ENCODE measurements around the gene XAGE1B.
"Not testable (repeated sequence)": the region's sequence is repeated elsewhere in the genome, so short reads cannot be mapped to it uniquely, and the experiment has no call there.

Gene XAGE1B

GRCh38 chrX:52516987-52517325 lies at the start of gene XAGE1B:
Gene XAGE1B, minus strand, starts transcription at chrX:52517063. Its CDS starts 1,536 bp downstream, at chrX:52515527.
- not testable (repeated sequence) for H3K4me1 ChIP-seq (ENCODE audit: insufficient read depth, low read length); H3K4me2 ChIP-seq (ENCODE audit: insufficient read depth, low read length); ATAC-seq (ENCODE audit: insufficient read depth, low read depth)

DNA sequence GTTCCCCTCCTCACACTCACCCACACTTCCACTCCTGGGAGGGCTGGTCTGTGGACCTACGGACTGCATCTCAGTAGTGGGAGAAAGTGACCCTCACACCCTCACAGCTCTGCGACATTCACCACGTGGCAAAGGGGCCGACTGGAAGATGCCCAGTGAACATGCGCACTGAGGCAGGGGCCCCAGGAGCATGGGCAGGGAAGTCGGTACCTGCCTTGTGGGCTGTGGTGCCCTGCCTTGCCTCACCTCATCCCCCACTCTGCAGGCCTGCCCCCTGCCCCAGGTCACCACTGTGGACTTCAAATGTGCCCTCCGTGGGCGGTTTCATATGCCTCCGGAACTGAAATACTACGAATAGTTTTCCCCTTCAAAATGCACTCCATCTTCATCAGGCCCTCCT lies 46.2 kb upstream of the XAGE1B start:
- Histone ChIP-seq H3K27me3 (ENCODE audit: insufficient read depth, low read length, poor library complexity) (no peaks in the 10 kb centered on the region), H3K4me2 (ENCODE audit: insufficient read depth, low read length) (no peak overlapping the region), H2AFZ (ENCODE audit: low read depth, low read length) (no peak overlapping the region), H3K79me2 (ENCODE audit: insufficient read depth, low read length) (no peaks in the 10 kb centered on the region), H3K9ac (ENCODE audit: low read depth, low read length) (no peak overlapping the region), H3K36me3 (ENCODE audit: insufficient read depth, low read length) (no peaks in the 10 kb centered on the region), H3K9me3 (ENCODE audit: insufficient read depth, low read length, severe bottlenecking) (no peaks in the 10 kb centered on the region), H4K20me1 (ENCODE audit: insufficient read depth, low read length) (no peaks in the 10 kb centered on the region), H3K4me1 (ENCODE audit: insufficient read depth, low read length) (no peaks in the 10 kb centered on the region), H3K4me3 (ENCODE audit: low read depth in 1 of 2, low read length in 2 of 2) (no peak overlapping the region), H3K27ac (ENCODE audit: low read length) (no peak overlapping the region)
- DNase-seq = no peak
- TF ChIP-seq, protein P1, sequence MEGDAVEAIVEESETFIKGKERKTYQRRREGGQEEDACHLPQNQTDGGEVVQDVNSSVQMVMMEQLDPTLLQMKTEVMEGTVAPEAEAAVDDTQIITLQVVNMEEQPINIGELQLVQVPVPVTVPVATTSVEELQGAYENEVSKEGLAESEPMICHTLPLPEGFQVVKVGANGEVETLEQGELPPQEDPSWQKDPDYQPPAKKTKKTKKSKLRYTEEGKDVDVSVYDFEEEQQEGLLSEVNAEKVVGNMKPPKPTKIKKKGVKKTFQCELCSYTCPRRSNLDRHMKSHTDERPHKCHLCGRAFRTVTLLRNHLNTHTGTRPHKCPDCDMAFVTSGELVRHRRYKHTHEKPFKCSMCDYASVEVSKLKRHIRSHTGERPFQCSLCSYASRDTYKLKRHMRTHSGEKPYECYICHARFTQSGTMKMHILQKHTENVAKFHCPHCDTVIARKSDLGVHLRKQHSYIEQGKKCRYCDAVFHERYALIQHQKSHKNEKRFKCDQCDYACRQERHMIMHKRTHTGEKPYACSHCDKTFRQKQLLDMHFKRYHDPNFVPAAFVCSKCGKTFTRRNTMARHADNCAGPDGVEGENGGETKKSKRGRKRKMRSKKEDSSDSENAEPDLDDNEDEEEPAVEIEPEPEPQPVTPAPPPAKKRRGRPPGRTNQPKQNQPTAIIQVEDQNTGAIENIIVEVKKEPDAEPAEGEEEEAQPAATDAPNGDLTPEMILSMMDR (IDR thresholded peaks at IDR 0.05; ENCODE audit: borderline replicate concordance, extremely low read depth, low read length, poor library complexity, severe bottlenecking) = no peak
- no peak for TF ChIP-seq EZH2 (IDR thresholded peaks at IDR 0.05; ENCODE audit: borderline replicate concordance, low read depth, low read length, severe bottlenecking)
- ATAC-seq (ENCODE audit: insufficient read depth, low read depth) = no peak

More at GRCh38 chrX:52516987-52517325, at the start of gene XAGE1B:
- not testable (repeated sequence) for H3K9me3 ChIP-seq (ENCODE audit: insufficient read depth, low read length, severe bottlenecking); H3K27me3 ChIP-seq (ENCODE audit: insufficient read depth, low read length, poor library complexity); H3K4me3 ChIP-seq (ENCODE audit: low read depth in 1 of 2, low read length in 2 of 2); H3K27ac ChIP-seq (ENCODE audit: low read length); H3K79me2 ChIP-seq (ENCODE audit: insufficient read depth, low read length); DNase-seq; H3K36me3 ChIP-seq (ENCODE audit: insufficient read depth, low read length); H2AFZ ChIP-seq (ENCODE audit: low read depth, low read length); H3K9ac ChIP-seq (ENCODE audit: low read depth, low read length); H4K20me1 ChIP-seq (ENCODE audit: insufficient read depth, low read length)

GRCh38 chrX:52558140-52558539 lies 41.3 kb upstream of the XAGE1B start:
- H3K4me1 ChIP-seq (ENCODE audit: insufficient read depth, low read length) = no peaks in the 10 kb centered on the region
- no peak overlapping the region for H3K27ac ChIP-seq (ENCODE audit: low read length)
- H4K20me1 ChIP-seq (ENCODE audit: insufficient read depth, low read length) = no peaks in the 10 kb centered on the region
- H3K27me3 ChIP-seq (ENCODE audit: insufficient read depth, low read length, poor library complexity) = no peaks in the 10 kb centered on the region
- H3K9ac ChIP-seq (ENCODE audit: low read depth, low read length) = no peak overlapping the region
- no peak for TF ChIP-seq EZH2 (IDR thresholded peaks at IDR 0.05; ENCODE audit: borderline replicate concordance, low read depth, low read length, severe bottlenecking)
- TF ChIP-seq, protein P1 (IDR thresholded peaks at IDR 0.05; ENCODE audit: borderline replicate concordance, extremely low read depth, low read length, poor library complexity, severe bottlenecking) = no peak
- no peaks in the 10 kb centered on the region for H3K36me3 ChIP-seq (ENCODE audit: insufficient read depth, low read length)
- no peak overlapping the region for H3K4me3 ChIP-seq (ENCODE audit: low read depth in 1 of 2, low read length in 2 of 2)
- H3K79me2 ChIP-seq (ENCODE audit: insufficient read depth, low read length) = no peaks in the 10 kb centered on the region
- H3K4me2 ChIP-seq (ENCODE audit: insufficient read depth, low read length) = no peak overlapping the region
- ATAC-seq (ENCODE audit: insufficient read depth, low read depth) = no peak
- DNase-seq = no peak
- H2AFZ ChIP-seq (ENCODE audit: low read depth, low read length) = no peak overlapping the region
- no peaks in the 10 kb centered on the region for H3K9me3 ChIP-seq (ENCODE audit: insufficient read depth, low read length, severe bottlenecking)

DNA sequence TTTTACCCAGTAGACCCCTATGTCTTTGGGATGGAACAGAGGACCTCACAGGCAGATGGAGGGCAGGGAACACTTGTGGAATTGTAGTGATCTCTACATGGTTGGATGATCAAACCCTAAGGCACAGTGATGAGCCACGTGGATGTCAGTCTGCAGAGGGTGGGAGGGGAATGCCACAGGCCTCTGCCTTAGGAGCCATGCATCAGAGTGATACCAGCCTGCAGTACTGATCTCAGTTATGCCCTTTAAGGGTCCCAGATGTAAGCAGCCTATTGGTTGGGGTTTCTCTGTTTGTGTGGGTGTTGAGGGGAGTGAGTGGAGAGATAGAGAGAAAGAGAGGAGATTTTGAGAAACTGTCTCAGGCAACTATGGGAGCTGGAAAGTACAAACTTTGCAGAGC lies 39.9 kb upstream of the XAGE1B start:
- no peaks in the 10 kb centered on the region for H3K4me1 ChIP-seq (ENCODE audit: insufficient read depth, low read length)
- ATAC-seq (ENCODE audit: insufficient read depth, low read depth) = no peak

More for the DNA sequence above, 39.9 kb upstream of the XAGE1B start:
- Histone ChIP-seq H3K4me3 (ENCODE audit: low read depth in 1 of 2, low read length in 2 of 2) (no peak overlapping the region), H2AFZ (ENCODE audit: low read depth, low read length) (no peak overlapping the region), H3K36me3 (ENCODE audit: insufficient read depth, low read length) (no peaks in the 10 kb centered on the region), H3K27me3 (ENCODE audit: insufficient read depth, low read length, poor library complexity) (no peaks in the 10 kb centered on the region), H3K9ac (ENCODE audit: low read depth, low read length) (no peak overlapping the region), H3K4me2 (ENCODE audit: insufficient read depth, low read length) (no peak overlapping the region), H3K79me2 (ENCODE audit: insufficient read depth, low read length) (no peaks in the 10 kb centered on the region), H3K9me3 (ENCODE audit: insufficient read depth, low read length, severe bottlenecking) (no peaks in the 10 kb centered on the region), H3K27ac (ENCODE audit: low read length) (no peak overlapping the region), H4K20me1 (ENCODE audit: insufficient read depth, low read length) (no peaks in the 10 kb centered on the region)
- no peak for DNase-seq
- no peak for TF ChIP-seq EZH2 (IDR thresholded peaks at IDR 0.05; ENCODE audit: borderline replicate concordance, low read depth, low read length, severe bottlenecking)
- TF ChIP-seq, protein P1 (IDR thresholded peaks at IDR 0.05; ENCODE audit: borderline replicate concordance, extremely low read depth, low read length, poor library complexity, severe bottlenecking) = no peak
